Neutrophil (primary cell): ENCODE measurements around the gene SHROOM2.

Experiments
- H3K27ac ChIP-seq: fragments of 200-600 bp; sonication (generic); 2 replicates; pipeline ENCODE4 v1.5.1; 2016; ENCODE audit warnings: mild to moderate bottlenecking, moderate library complexity
- H3K27me3 ChIP-seq: fragments of 200-600 bp; sonication (generic); 2 replicates; pipeline ENCODE4 v1.6.0; 2016; ENCODE audit warnings: mild to moderate bottlenecking
- H3K36me3 ChIP-seq: fragments of 200-600 bp; sonication (generic); 2 replicates; pipeline ENCODE4 v1.5.1; 2017
- H3K4me1 ChIP-seq, 2 experiments: fragments of 200-600 bp in 1 of 2; sonication (generic) in 1 of 2; 1 replicate in 1 of 2; 2 replicates in 1 of 2; pipeline versions ENCODE4 v1.5.1 to v1.6.1; 2013 to 2016; ENCODE audit warnings: low read depth in 1 of 2, low read length in 1 of 2, mild to moderate bottlenecking in 1 of 2, moderate library complexity in 1 of 2; ENCODE audit not compliant: control insufficient read depth in 1 of 2, insufficient read depth in 1 of 2
- H3K4me3 ChIP-seq, 2 experiments: fragments of 200-600 bp in 1 of 2; sonication (generic) in 1 of 2; 1 replicate in 1 of 2; 2 replicates in 1 of 2; pipeline ENCODE4 v1.5.1; 2013 to 2016; ENCODE audit warnings: low read depth in 1 of 2, low read length in 1 of 2, mild to moderate bottlenecking in 1 of 2, moderate library complexity in 1 of 2
- H3K9me3 ChIP-seq: fragments of 200-600 bp; sonication (generic); 2 replicates; pipeline ENCODE4 v1.5.1; 2016
- TF ChIP-seq, protein P1 (sequence below): fragments of 200-600 bp; sonication (generic); IDR thresholded peaks from 2 replicates; pipeline ENCODE4 v1.5.1; 2016; ENCODE audit warnings: antibody characterized with exemption

SHROOM2 gene

GRCh38 chrX:9927698-9928482 lies 141.7 kb downstream of the SHROOM2 start:
- TF ChIP-seq, protein P1, sequence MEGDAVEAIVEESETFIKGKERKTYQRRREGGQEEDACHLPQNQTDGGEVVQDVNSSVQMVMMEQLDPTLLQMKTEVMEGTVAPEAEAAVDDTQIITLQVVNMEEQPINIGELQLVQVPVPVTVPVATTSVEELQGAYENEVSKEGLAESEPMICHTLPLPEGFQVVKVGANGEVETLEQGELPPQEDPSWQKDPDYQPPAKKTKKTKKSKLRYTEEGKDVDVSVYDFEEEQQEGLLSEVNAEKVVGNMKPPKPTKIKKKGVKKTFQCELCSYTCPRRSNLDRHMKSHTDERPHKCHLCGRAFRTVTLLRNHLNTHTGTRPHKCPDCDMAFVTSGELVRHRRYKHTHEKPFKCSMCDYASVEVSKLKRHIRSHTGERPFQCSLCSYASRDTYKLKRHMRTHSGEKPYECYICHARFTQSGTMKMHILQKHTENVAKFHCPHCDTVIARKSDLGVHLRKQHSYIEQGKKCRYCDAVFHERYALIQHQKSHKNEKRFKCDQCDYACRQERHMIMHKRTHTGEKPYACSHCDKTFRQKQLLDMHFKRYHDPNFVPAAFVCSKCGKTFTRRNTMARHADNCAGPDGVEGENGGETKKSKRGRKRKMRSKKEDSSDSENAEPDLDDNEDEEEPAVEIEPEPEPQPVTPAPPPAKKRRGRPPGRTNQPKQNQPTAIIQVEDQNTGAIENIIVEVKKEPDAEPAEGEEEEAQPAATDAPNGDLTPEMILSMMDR: no peak
- no peak overlapping the region for H3K4me3 ChIP-seq
- H3K9me3 ChIP-seq: no peaks in the 10 kb centered on the region
- no peaks in the 10 kb centered on the region for H3K36me3 ChIP-seq
- no peak overlapping the region for H3K27ac ChIP-seq
- H3K4me1 ChIP-seq: no peaks in the 10 kb centered on the region
- no peaks in the 10 kb centered on the region for H3K27me3 ChIP-seq

DNA sequence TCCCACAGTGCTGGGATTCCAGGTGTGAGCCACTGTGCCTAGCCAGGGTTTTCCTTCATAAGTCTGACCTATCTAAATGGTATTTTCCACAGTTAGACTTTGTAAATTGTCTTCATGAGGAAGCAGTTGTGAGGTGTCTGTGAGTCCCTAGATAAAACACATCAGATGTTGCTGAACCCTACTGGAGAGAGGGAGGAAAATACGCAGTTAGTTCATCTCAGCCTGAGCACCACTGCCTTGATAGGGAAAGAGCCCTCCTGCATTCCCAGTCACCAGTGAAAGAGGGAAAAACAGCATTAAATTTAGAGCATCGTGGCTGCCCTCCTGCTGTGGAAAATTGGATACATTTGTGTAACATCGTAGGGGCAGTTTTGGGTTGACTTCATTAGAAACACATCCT lies 149.2 kb downstream of the SHROOM2 start:
- no peaks in the 10 kb centered on the region for H3K4me1 ChIP-seq
- H3K27ac ChIP-seq: no peak overlapping the region
- no peaks in the 10 kb centered on the region for H3K9me3 ChIP-seq
- H3K36me3 ChIP-seq: no peaks in the 10 kb centered on the region
- H3K4me3 ChIP-seq: no peak overlapping the region
- H3K27me3 ChIP-seq: peaks cover under 1% of the 10 kb centered on the region
- TF ChIP-seq, protein P1: no peak

GRCh38 chrX:9937761-9938160 lies 151.5 kb downstream of the SHROOM2 start:
- Histone ChIP-seq H3K4me1 (no peaks in the 10 kb centered on the region), H3K4me3 (no peak overlapping the region), H3K9me3 (no peaks in the 10 kb centered on the region), H3K27me3 (peaks cover 11% of the 10 kb centered on the region), H3K36me3 (no peaks in the 10 kb centered on the region), H3K27ac (no peak overlapping the region)
- TF ChIP-seq, protein P1: no peak

GRCh38 chrX:9938516-9938915 lies 152.3 kb downstream of the SHROOM2 start:
- TF ChIP-seq, protein P1: no peak
- H3K4me1 ChIP-seq: no peaks in the 10 kb centered on the region
- no peaks in the 10 kb centered on the region for H3K36me3 ChIP-seq
- H3K4me3 ChIP-seq: no peak overlapping the region
- no peaks in the 10 kb centered on the region for H3K9me3 ChIP-seq
- peaks cover 11% of the 10 kb centered on the region for H3K27me3 ChIP-seq
- no peak overlapping the region for H3K27ac ChIP-seq

- TF ChIP-seq, protein P1: no peak
- H3K36me3 ChIP-seq: no peaks in the 10 kb centered on the region
- no peak overlapping the region for H3K4me3 ChIP-seq
- no peaks in the 10 kb centered on the region for H3K9me3 ChIP-seq
- H3K27ac ChIP-seq: no peak overlapping the region
- no peaks in the 10 kb centered on the region for H3K4me1 ChIP-seq
- peaks cover 11% of the 10 kb centered on the region for H3K27me3 ChIP-seq
Measured at GRCh38 chrX:9940421-9940820, 154.2 kb downstream of the SHROOM2 start.
